ENCODE results near the gene UBAC1. TPM values are rescaled to one million over a fixed set of nuclear protein-coding genes. Genes with fewer than 3 reads are reported as not detected.

The UBAC1 gene
- total RNA-seq, 2 experiments from 2014 or later: 16.4 to 19.6 TPM

- peak overlapping the region; percentile 9 for H3K4me3 Mint-ChIP-seq
- H3K9me3 ChIP-seq (ENCODE audit: control insufficient read depth in 1 of 2, insufficient read depth in 1 of 2, low read length in 2 of 2): no peaks in the 10 kb centered on the region
- H3K36me3 Mint-ChIP-seq (ENCODE audit: low read depth): peaks cover 11% of the 10 kb centered on the region
- peaks cover 19% of the 10 kb centered on the region for H3K4me1 ChIP-seq (ENCODE audit: insufficient read depth, low read length)
- H3K27ac Mint-ChIP-seq: no peak overlapping the region
- H3K9me3 Mint-ChIP-seq: peaks cover 6% of the 10 kb centered on the region
- DNase-seq (no peak), ATAC-seq (ENCODE audit: poor library complexity) (no peak)
- CTCF ChIA-PET: no interaction called here
- H3K27ac ChIP-seq (ENCODE audit: low read depth in 1 of 2, low read length in 2 of 2): no peak overlapping the region
- H3K27me3 Mint-ChIP-seq: no peaks in the 10 kb centered on the region
- no peaks in the 10 kb centered on the region for H3K36me3 ChIP-seq (ENCODE audit: insufficient read depth, low read length)
- intact Hi-C loops (cut with DNase I, micrococcal nuclease): no loop called here
- TF ChIP-seq, protein P1, sequence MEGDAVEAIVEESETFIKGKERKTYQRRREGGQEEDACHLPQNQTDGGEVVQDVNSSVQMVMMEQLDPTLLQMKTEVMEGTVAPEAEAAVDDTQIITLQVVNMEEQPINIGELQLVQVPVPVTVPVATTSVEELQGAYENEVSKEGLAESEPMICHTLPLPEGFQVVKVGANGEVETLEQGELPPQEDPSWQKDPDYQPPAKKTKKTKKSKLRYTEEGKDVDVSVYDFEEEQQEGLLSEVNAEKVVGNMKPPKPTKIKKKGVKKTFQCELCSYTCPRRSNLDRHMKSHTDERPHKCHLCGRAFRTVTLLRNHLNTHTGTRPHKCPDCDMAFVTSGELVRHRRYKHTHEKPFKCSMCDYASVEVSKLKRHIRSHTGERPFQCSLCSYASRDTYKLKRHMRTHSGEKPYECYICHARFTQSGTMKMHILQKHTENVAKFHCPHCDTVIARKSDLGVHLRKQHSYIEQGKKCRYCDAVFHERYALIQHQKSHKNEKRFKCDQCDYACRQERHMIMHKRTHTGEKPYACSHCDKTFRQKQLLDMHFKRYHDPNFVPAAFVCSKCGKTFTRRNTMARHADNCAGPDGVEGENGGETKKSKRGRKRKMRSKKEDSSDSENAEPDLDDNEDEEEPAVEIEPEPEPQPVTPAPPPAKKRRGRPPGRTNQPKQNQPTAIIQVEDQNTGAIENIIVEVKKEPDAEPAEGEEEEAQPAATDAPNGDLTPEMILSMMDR (IDR thresholded peaks at IDR 0.05): no peak
- H3K4me1 Mint-ChIP-seq (ENCODE audit: low read depth): peaks cover 73% of the 10 kb centered on the region
- H3K4me3 ChIP-seq (ENCODE audit: low read length): no peak overlapping the region
- POLR2A ChIA-PET: interaction anchor here (1.1 kb wide), 1 partner anchor 8 kb away, joined by 3 read pairs; the partner anchor contains the start of gene CAMSAP1
- H3K27me3 ChIP-seq (ENCODE audit: control insufficient read depth in 1 of 2, insufficient read depth in 2 of 2, low read length in 2 of 2): no peaks in the 10 kb centered on the region
These were observed 62.4 kb downstream of the UBAC1 start for GRCh38 chr9:135898634-135899407.

GRCh38 chr9:135896626-135897025, 64.5 kb downstream of the UBAC1 start:
- DNase-seq: no peak
- TF ChIP-seq, protein P1 (IDR thresholded peaks at IDR 0.05): no peak
- peaks cover 11% of the 10 kb centered on the region for H3K36me3 Mint-ChIP-seq (ENCODE audit: low read depth)
- H3K4me3 Mint-ChIP-seq: no peak overlapping the region
- Histone ChIP-seq H3K27me3 (ENCODE audit: control insufficient read depth in 1 of 2, insufficient read depth in 2 of 2, low read length in 2 of 2) (no peaks in the 10 kb centered on the region), H3K36me3 (ENCODE audit: insufficient read depth, low read length) (no peaks in the 10 kb centered on the region), H3K4me3 (ENCODE audit: low read length) (no peak overlapping the region), H3K9me3 (ENCODE audit: control insufficient read depth in 1 of 2, insufficient read depth in 1 of 2, low read length in 2 of 2) (no peaks in the 10 kb centered on the region), H3K27ac (ENCODE audit: low read depth in 1 of 2, low read length in 2 of 2) (no peak overlapping the region), H3K4me1 (ENCODE audit: insufficient read depth, low read length) (peaks cover 21% of the 10 kb centered on the region)
- ChIA-PET CTCF (no interaction called here), POLR2A (interaction anchor here (0.8 kb wide), 1 partner anchor 10 kb away, joined by 3 read pairs; no protein-coding TSS in a partner anchor)
- H3K27ac Mint-ChIP-seq: no peak overlapping the region
- H3K4me1 Mint-ChIP-seq (ENCODE audit: low read depth): peaks cover 78% of the 10 kb centered on the region
- no peaks in the 10 kb centered on the region for H3K27me3 Mint-ChIP-seq
- ATAC-seq (ENCODE audit: poor library complexity): no peak
- peaks cover 6% of the 10 kb centered on the region for H3K9me3 Mint-ChIP-seq
- intact Hi-C loops (cut with DNase I, micrococcal nuclease): no loop called here

DNA sequence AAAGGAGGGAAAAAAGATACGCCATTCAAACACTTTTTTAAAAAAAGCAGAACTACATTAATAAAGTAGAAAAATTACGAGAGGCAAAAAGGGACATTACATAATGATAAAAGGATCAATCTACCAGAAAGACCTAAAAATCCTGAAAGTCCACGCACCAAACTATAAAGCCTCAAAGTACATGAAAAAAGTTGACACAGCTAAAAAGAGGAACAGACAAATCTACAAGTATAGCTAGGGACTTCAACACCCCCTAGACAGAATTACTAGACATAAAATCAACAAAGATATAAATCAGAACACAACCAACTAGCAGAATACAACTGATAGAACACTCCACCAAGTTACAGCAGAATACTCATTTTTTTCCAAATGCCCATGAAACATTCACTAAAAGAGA, 65.0 kb downstream of the UBAC1 start:
- H3K27ac ChIP-seq (ENCODE audit: low read depth in 1 of 2, low read length in 2 of 2): no peak overlapping the region
- TF ChIP-seq, protein P1 (IDR thresholded peaks at IDR 0.05): no peak
- H3K9me3 Mint-ChIP-seq: peaks cover 6% of the 10 kb centered on the region
- no peaks in the 10 kb centered on the region for H3K9me3 ChIP-seq (ENCODE audit: control insufficient read depth in 1 of 2, insufficient read depth in 1 of 2, low read length in 2 of 2)
- no peak overlapping the region for H3K4me3 ChIP-seq (ENCODE audit: low read length)
- CTCF ChIA-PET: no interaction called here
- no peaks in the 10 kb centered on the region for H3K27me3 Mint-ChIP-seq
- H3K36me3 ChIP-seq (ENCODE audit: insufficient read depth, low read length): no peaks in the 10 kb centered on the region
- no peak for DNase-seq
- no peaks in the 10 kb centered on the region for H3K27me3 ChIP-seq (ENCODE audit: control insufficient read depth in 1 of 2, insufficient read depth in 2 of 2, low read length in 2 of 2)
- H3K36me3 Mint-ChIP-seq (ENCODE audit: low read depth): peaks cover 11% of the 10 kb centered on the region
- intact Hi-C loops (cut with DNase I, micrococcal nuclease): no loop called here
- peaks cover 21% of the 10 kb centered on the region for H3K4me1 ChIP-seq (ENCODE audit: insufficient read depth, low read length)
- no peak for ATAC-seq (ENCODE audit: poor library complexity)
- no peak overlapping the region for H3K4me3 Mint-ChIP-seq
- no peak overlapping the region for H3K27ac Mint-ChIP-seq
- peaks cover 77% of the 10 kb centered on the region for H3K4me1 Mint-ChIP-seq (ENCODE audit: low read depth)
- POLR2A ChIA-PET: interaction anchor here (0.8 kb wide), 1 partner anchor 10 kb away, joined by 3 read pairs; no protein-coding TSS in a partner anchor
